GM23338 (cell line): ENCODE results near the gene GNS. TPM values are rescaled to one million over a fixed set of nuclear protein-coding genes. Genes with fewer than 3 reads are reported as not detected.

ENCODE experiments used
- ATAC-seq: fragments of 200-7000 bp; cut with Tn5 transposase; 3 replicates; pipeline ENCODE4 v1.9.1; 2020
- DNase-seq: peaks from one replicate; pipeline ENCODE4 v3.0.0-alpha.2; 2015; ENCODE audit warnings: low spot score
- H2AFZ ChIP-seq: fragments of 200-600 bp; sonication (generic); 2 replicates; pipeline ENCODE4 v1.8.0; 2016; ENCODE audit warnings: antibody characterized with exemption, mild to moderate bottlenecking, moderate library complexity
- H3F3A ChIP-seq: fragments of 200-600 bp; sonication (generic); replicated peaks from 2 replicates; pipeline ENCODE4 v1.8.0; 2017; ENCODE audit warnings: antibody characterized with exemption, mixed run types, low read depth
- H3K27ac ChIP-seq: fragments of 200-600 bp; sonication (generic); 2 replicates; pipeline ENCODE4 v1.6.1; 2016; ENCODE audit warnings: low read depth
- H3K27me3 ChIP-seq: fragments of 200-600 bp; sonication (generic); 2 replicates; pipeline ENCODE4 v1.8.0; 2016; ENCODE audit warnings: mild to moderate bottlenecking, mixed run types, moderate library complexity; ENCODE audit not compliant: insufficient read depth
- H3K36me3 ChIP-seq: fragments of 200-600 bp; sonication (generic); 2 replicates; pipeline ENCODE4 v1.8.0; 2016; ENCODE audit warnings: mild to moderate bottlenecking; ENCODE audit not compliant: insufficient read depth
- H3K4me1 ChIP-seq: fragments of 200-600 bp; sonication (generic); 2 replicates; pipeline ENCODE4 v1.8.0; 2016; ENCODE audit warnings: mild to moderate bottlenecking, moderate library complexity; ENCODE audit not compliant: insufficient read depth
- H3K4me2 ChIP-seq: fragments of 200-600 bp; sonication (generic); 2 replicates; pipeline ENCODE4 v1.7.1; 2017; ENCODE audit warnings: mixed run types
- H3K4me3 ChIP-seq: fragments of 200-600 bp; sonication (generic); 2 replicates; pipeline ENCODE4 v1.6.1; 2016; ENCODE audit warnings: mixed run types
- H3K79me2 ChIP-seq: fragments of 200-600 bp; sonication (generic); replicated peaks from 2 replicates; pipeline ENCODE4 v1.8.0; 2017; ENCODE audit warnings: mild to moderate bottlenecking; ENCODE audit not compliant: insufficient read depth
- H3K9me2 ChIP-seq: fragments of 200-600 bp; sonication (generic); 2 replicates; pipeline ENCODE4 v1.8.0; 2017; ENCODE audit not compliant: insufficient read depth
- H4K20me1 ChIP-seq: fragments of 200-600 bp; sonication (generic); replicated peaks from 2 replicates; pipeline ENCODE4 v1.8.0; 2017; ENCODE audit warnings: mild to moderate bottlenecking; ENCODE audit not compliant: insufficient read depth
- H3K27ac Mint-ChIP-seq: 2 replicates; pipeline ENCODE4 v1.8.0; 2020; ENCODE audit warnings: inconsistent platforms, mild to moderate bottlenecking, moderate library complexity, mixed read lengths
- H3K27me3 Mint-ChIP-seq: 3 replicates; pipeline ENCODE4 v1.8.0; 2022; ENCODE audit warnings: low read depth, mild to moderate bottlenecking, moderate library complexity, mixed read lengths, inconsistent platforms; ENCODE audit not compliant: insufficient read depth, poor library complexity
- H3K36me3 Mint-ChIP-seq: 3 replicates; pipeline ENCODE4 v1.8.0; 2021; ENCODE audit warnings: low read depth, mild to moderate bottlenecking, inconsistent platforms, moderate library complexity, mixed read lengths
- H3K4me1 Mint-ChIP-seq: 3 replicates; pipeline ENCODE4 v1.8.0; 2020; ENCODE audit warnings: mild to moderate bottlenecking, inconsistent platforms, mixed read lengths
- H3K4me3 Mint-ChIP-seq: 3 replicates; pipeline ENCODE4 v1.8.0; 2021; ENCODE audit warnings: moderate library complexity, mild to moderate bottlenecking, inconsistent platforms, mixed read lengths
- H3K9me3 Mint-ChIP-seq: 3 replicates; pipeline ENCODE4 v1.8.0; 2020; ENCODE audit warnings: moderate library complexity, mild to moderate bottlenecking, inconsistent platforms, mixed read lengths
- CTCF ChIP-seq, 2 experiments: fragments of 200-600 bp in 1 of 2; sonication (generic) in 1 of 2; conservative IDR thresholded peaks; 2 replicates each; pipeline versions ENCODE4 v1.5.1 to v1.6.1; 2016 to 2017; ENCODE audit warnings: antibody characterized with exemption in 2 of 2, low read depth in 2 of 2, mild to moderate bottlenecking in 2 of 2, moderate library complexity in 1 of 2
- EZH2 ChIP-seq: fragments of 200-600 bp; sonication (generic); IDR thresholded peaks from one replicate; pipeline ENCODE4 v1.8.0; 2017; ENCODE audit warnings: antibody characterized with exemption, mild to moderate bottlenecking, low read depth; ENCODE audit not compliant: unreplicated experiment
- EZH2phosphoT487 ChIP-seq: fragments of 200-600 bp; sonication (generic); IDR thresholded peaks from one replicate; pipeline ENCODE4 v1.8.1; 2018; ENCODE audit warnings: antibody characterized with exemption; ENCODE audit not compliant: unreplicated experiment
- JUNB ChIP-seq: IDR thresholded peaks from one replicate; pipeline ENCODE4 v1.6.1; 2016; ENCODE audit warnings: antibody characterized with exemption; ENCODE audit not compliant: unreplicated experiment
- NANOG ChIP-seq: IDR thresholded peaks from 2 replicates; pipeline ENCODE4 v1.6.1; 2016; ENCODE audit warnings: antibody characterized with exemption, borderline replicate concordance
- REST ChIP-seq: IDR thresholded peaks from one replicate; pipeline ENCODE4 v1.6.1; 2018; ENCODE audit warnings: antibody characterized with exemption; ENCODE audit not compliant: unreplicated experiment
- ZNF331 ChIP-seq: fragments of 250-450 bp; sonication (Bioruptor Pico); IDR thresholded peaks from 2 replicates; pipeline ENCODE4 v1.5.0; 2020; ENCODE audit warnings: low read depth, mild to moderate bottlenecking, moderate library complexity
- polyA plus RNA-seq: library from polyadenylated mRNA; unstranded; fragments of >200 nt; fragmentation: Nextera tagmentation; extraction: Ambion mirVana; gene quantifications from 2 replicates; pipeline ENCODE4 v1.2.1, GENCODE V29; 2016
- total RNA-seq: library from RNA; depleted of rRNA; stranded (reverse); fragments of >200 nt; shearing (Covaris generic); gene quantifications from 2 replicates; pipeline ENCODE4 v1.2.3, GENCODE V29; 2014
- TF ChIP-seq, protein P1 (sequence below): IDR thresholded peaks from 2 replicates; pipeline ENCODE4 v1.6.1; 2016; ENCODE audit warnings: antibody characterized with exemption
- TF ChIP-seq, protein P2 (sequence below): fragments of 250-450 bp; sonication (Bioruptor Pico); IDR thresholded peaks from 2 replicates; pipeline ENCODE4 v1.5.0; 2020; ENCODE audit warnings: mild to moderate bottlenecking, moderate library complexity

The GNS gene
- total and polyA plus RNA-seq, 2 experiments from 2014 or later: 12.3 to 34.9 TPM

DNA sequence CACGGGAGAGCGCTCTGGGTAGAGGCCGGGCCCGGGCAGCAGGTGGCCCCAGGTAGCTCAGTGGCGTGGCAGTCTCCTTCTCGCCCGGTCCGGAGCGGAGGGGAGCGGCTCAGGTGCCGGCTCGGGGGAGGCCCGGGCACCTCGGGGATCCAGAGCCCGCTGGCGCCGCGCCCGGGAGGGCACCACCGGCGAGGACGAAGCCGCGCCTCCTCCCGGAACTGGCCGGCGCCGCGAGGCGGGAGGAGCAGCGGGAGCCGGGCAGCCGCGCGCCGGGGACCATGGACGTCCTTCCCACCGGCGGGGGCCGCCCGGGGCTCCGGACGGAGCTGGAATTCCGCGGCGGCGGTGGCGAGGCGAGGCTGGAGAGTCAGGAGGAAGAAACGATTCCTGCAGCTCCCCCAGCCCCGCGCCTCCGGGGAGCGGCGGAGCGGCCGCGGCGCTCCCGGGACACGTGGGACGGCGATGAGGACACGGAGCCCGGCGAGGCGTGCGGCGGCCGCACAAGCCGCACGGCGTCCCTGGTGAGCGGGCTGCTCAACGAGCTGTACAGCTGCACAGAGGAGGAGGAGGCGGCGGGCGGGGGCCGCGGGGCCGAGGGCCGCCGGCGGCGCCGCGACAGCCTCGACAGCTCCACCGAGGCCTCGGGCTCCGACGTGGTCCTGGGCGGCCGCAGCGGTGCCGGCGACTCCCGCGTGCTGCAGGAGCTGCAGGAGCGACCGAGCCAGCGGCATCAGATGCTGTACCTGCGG, 21.5 kb upstream of the GNS start:
- H2AFZ ChIP-seq: peak overlapping the region; percentile 99
- peaks cover 31% of the 10 kb centered on the region for H3K27me3 Mint-ChIP-seq

More for the DNA sequence above, 21.5 kb upstream of the GNS start:
- Mint-ChIP-seq H3K4me1 (peaks cover 13% of the 10 kb centered on the region), H3K9me3 (peaks cover 5% of the 10 kb centered on the region; the same call in 2 of the 3 replicates), H3K4me3 (peak overlapping the region; percentile 81), H3K27ac (no peak overlapping the region), H3K36me3 (no peaks in the 10 kb centered on the region; the same call in 2 of the 3 replicates)
- DNase-seq (peak; percentile 66), ATAC-seq (peak; percentile 81)
- Histone ChIP-seq H3K4me1 (peaks cover 16% of the 10 kb centered on the region), H3K27me3 (peaks cover 52% of the 10 kb centered on the region), H3K4me2 (peak overlapping the region; percentile 95), H3K4me3 (peak overlapping the region; percentile 70), H3F3A (peaks cover 8% of the 10 kb centered on the region), H3K27ac (no peak overlapping the region), H3K36me3 (no peaks in the 10 kb centered on the region), H3K9me2 (no peaks in the 10 kb centered on the region), H4K20me1 (no peaks in the 10 kb centered on the region; the same call in 1 of the 2 replicates), H3K79me2 (no peaks in the 10 kb centered on the region)
- no peak for TF ChIP-seq EZH2phosphoT487
- TF ChIP-seq NANOG: no peak
- TF ChIP-seq, protein P1, sequence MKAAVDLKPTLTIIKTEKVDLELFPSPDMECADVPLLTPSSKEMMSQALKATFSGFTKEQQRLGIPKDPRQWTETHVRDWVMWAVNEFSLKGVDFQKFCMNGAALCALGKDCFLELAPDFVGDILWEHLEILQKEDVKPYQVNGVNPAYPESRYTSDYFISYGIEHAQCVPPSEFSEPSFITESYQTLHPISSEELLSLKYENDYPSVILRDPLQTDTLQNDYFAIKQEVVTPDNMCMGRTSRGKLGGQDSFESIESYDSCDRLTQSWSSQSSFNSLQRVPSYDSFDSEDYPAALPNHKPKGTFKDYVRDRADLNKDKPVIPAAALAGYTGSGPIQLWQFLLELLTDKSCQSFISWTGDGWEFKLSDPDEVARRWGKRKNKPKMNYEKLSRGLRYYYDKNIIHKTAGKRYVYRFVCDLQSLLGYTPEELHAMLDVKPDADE: no peak
- TF ChIP-seq REST: no peak
- TF ChIP-seq, protein P2, sequence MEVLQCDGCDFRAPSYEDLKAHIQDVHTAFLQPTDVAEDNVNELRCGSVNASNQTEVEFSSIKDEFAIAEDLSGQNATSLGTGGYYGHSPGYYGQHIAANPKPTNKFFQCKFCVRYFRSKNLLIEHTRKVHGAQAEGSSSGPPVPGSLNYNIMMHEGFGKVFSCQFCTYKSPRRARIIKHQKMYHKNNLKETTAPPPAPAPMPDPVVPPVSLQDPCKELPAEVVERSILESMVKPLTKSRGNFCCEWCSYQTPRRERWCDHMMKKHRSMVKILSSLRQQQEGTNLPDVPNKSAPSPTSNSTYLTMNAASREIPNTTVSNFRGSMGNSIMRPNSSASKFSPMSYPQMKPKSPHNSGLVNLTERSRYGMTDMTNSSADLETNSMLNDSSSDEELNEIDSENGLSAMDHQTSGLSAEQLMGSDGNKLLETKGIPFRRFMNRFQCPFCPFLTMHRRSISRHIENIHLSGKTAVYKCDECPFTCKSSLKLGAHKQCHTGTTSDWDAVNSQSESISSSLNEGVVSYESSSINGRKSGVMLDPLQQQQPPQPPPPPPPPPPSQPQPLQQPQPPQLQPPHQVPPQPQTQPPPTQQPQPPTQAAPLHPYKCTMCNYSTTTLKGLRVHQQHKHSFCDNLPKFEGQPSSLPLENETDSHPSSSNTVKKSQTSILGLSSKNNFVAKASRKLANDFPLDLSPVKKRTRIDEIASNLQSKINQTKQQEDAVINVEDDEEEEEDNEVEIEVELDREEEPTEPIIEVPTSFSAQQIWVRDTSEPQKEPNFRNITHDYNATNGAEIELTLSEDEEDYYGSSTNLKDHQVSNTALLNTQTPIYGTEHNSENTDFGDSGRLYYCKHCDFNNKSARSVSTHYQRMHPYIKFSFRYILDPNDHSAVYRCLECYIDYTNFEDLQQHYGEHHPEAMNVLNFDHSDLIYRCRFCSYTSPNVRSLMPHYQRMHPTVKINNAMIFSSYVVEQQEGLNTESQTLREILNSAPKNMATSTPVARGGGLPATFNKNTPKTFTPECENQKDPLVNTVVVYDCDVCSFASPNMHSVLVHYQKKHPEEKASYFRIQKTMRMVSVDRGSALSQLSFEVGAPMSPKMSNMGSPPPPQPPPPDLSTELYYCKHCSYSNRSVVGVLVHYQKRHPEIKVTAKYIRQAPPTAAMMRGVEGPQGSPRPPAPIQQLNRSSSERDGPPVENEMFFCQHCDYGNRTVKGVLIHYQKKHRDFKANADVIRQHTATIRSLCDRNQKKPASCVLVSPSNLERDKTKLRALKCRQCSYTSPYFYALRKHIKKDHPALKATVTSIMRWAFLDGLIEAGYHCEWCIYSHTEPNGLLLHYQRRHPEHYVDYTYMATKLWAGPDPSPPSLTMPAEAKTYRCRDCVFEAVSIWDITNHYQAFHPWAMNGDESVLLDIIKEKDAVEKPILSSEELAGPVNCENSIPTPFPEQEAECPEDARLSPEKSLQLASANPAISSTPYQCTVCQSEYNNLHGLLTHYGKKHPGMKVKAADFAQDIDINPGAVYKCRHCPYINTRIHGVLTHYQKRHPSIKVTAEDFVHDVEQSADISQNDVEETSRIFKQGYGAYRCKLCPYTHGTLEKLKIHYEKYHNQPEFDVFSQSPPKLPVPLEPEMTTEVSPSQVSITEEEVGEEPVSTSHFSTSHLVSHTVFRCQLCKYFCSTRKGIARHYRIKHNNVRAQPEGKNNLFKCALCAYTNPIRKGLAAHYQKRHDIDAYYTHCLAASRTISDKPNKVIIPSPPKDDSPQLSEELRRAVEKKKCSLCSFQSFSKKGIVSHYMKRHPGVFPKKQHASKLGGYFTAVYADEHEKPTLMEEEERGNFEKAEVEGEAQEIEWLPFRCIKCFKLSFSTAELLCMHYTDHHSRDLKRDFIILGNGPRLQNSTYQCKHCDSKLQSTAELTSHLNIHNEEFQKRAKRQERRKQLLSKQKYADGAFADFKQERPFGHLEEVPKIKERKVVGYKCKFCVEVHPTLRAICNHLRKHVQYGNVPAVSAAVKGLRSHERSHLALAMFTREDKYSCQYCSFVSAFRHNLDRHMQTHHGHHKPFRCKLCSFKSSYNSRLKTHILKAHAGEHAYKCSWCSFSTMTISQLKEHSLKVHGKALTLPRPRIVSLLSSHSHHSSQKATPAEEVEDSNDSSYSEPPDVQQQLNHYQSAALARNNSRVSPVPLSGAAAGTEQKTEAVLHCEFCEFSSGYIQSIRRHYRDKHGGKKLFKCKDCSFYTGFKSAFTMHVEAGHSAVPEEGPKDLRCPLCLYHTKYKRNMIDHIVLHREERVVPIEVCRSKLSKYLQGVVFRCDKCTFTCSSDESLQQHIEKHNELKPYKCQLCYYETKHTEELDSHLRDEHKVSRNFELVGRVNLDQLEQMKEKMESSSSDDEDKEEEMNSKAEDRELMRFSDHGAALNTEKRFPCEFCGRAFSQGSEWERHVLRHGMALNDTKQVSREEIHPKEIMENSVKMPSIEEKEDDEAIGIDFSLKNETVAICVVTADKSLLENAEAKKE (CRISPR knock-in tag): no peak
- no peak for TF ChIP-seq ZNF331 (CRISPR knock-in tag)
- no peak for TF ChIP-seq EZH2
- no peak for TF ChIP-seq JUNB
- TF ChIP-seq CTCF (conservative IDR thresholded peaks at IDR 0.05; ENCODE audit: low read depth in 2 of 2): no peak; a peak in 1 of 4 replicates
